Endometrial microvascular endothelial cells (primary cell): ENCODE results near the gene CSAG3. TPM values are rescaled to one million over a fixed set of nuclear protein-coding genes. Genes with fewer than 3 reads are reported as not detected.
"Not testable (repeated sequence)": the region's sequence is repeated elsewhere in the genome, so short reads cannot be mapped to it uniquely, and the experiment has no call there.

Experiments used
- in situ Hi-C: cut with HindIII; loops from 2 replicates; pipeline ENCODE4 v1.10.0; 2017; ENCODE audit warnings: low sequenced_read_pairs, low pct_unique_long_range_greater_than_20kb; ENCODE audit errors: inconsistent ontology term
- total RNA-seq: library from RNA; depleted of rRNA; stranded (reverse); fragments of >200 nt; gene quantifications from one replicate; pipeline ENCODE4 v1.2.3, GENCODE V29; 2015; ENCODE audit errors: inconsistent ontology term

Gene CSAG3
- total RNA-seq, 1 donor from 2014 or later = not detected

GRCh38 chrX:152787062-152787461 is 28.0 kb downstream of the CSAG3 start:
- in situ Hi-C loops = not testable (repeated sequence)

- in situ Hi-C loops = no loop called here
Measured at GRCh38 chrX:152798945-152799344, 39.9 kb downstream of the CSAG3 start.

- in situ Hi-C loops = no loop called here
Measured at GRCh38 chrX:152806035-152806434, 47.0 kb downstream of the CSAG3 start.

Other genes starting within 250 kb of the CSAG3 start
- gene GABRQ, start 121.3 kb upstream of the CSAG3 start, total RNA-seq = not detected
- gene MAGEA3, start 60.4 kb upstream of the CSAG3 start, total RNA-seq = not detected
- gene CSAG2, start 49.9 kb upstream of the CSAG3 start, total RNA-seq = not detected
- gene MAGEA2B, start 44.6 kb upstream of the CSAG3 start, total RNA-seq = not detected
- not detected for gene CSAG1, start 25.5 kb upstream of the CSAG3 start, total RNA-seq
- not detected for gene MAGEA12, start 25.5 kb upstream of the CSAG3 start, total RNA-seq
- not detected for gene MAGEA2, start 5.4 kb upstream of the CSAG3 start, total RNA-seq
- not detected for gene MAGEA6, start 10.5 kb downstream of the CSAG3 start, total RNA-seq
- gene CETN2, start 71.5 kb downstream of the CSAG3 start, total RNA-seq = 23.4 TPM
- 26.7 TPM for gene NSDHL, start 71.8 kb downstream of the CSAG3 start, total RNA-seq
- gene ZNF185, start 138.8 kb downstream of the CSAG3 start, total RNA-seq = 45.0 TPM
- gene PNMA5, start 234.9 kb downstream of the CSAG3 start, total RNA-seq = not detected